ENCODE data around the gene EPC1. TPM values are rescaled to one million over a fixed set of nuclear protein-coding genes. Genes with fewer than 3 reads are reported as not detected.

The EPC1 gene
- total and polyA plus RNA-seq, 10 of the 15 experiments (the other 5 are each of a cell fraction or from before 2014, with no cell fraction given) = 6.8 to 59.2 (median 19.4) TPM

DNA sequence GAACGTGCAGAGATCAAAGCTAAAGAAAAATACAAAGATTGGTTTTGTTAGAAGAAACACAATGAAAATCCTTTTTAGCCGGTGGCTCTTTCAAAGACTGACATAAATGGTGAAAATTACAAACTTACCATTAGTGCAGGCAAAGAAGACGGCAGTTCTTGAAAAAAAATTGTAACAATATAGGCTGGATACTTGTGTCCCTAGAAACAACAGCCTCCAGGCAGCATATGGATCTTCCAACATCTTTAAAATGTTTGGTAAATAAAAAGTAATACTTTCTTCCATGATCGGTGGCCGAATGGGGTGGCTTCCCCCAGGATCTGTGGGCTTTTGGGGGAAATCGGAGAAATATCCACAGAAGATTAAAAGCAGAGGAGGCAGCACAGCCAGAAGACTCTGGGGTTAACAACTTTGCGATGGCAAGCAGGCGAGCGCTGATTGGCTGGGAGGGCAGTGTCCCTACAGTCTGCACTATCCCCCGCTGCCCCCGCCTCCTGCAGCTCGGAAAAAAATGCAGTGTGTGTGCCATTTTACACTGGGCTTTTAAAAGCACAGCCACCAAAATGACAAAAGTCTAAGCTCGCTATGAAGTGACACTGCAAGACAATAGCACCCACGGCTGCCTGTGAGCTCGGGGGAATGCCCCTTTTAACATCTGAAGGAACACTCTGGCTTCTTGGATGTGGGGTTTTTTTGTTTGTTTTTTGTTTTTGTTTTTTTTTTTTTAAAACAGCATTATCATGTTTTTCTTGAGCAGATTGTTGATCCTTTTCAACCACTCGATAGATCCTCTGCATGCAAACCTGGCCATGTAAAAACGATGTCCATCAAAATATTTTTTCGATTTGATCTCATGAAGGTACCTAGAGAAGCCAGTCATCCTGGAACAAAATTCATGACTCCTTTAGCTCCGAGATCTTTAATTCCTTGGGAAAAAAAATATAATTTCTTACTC, 31.7 kb upstream of the EPC1 start (continued):
- TF ChIP-seq MXI1 (IDR thresholded peaks at IDR 0.05; ENCODE audit: low read depth, low read length) (peak; percentile 79; the same call in 1 of the 2 replicates), EP300 (IDR thresholded peaks at IDR 0.05; ENCODE audit: borderline replicate concordance in 1 of 2, control insufficient read depth in 1 of 2, low read depth in 2 of 2, low read length in 2 of 2) (no peak), POLR2AphosphoS5 (IDR thresholded peaks at IDR 0.05; ENCODE audit: low read length) (peak; percentile 73), PRDM15 (CRISPR knock-in tag; IDR thresholded peaks at IDR 0.05) (no peak), CHD4 (IDR thresholded peaks at IDR 0.05) (no peak), SMAD5 (IDR thresholded peaks at IDR 0.05; ENCODE audit: low read depth) (peak; percentile 68; the same call in 1 of the 2 replicates), ATF7 (IDR thresholded peaks at IDR 0.05; ENCODE audit: low read depth) (0 out of 2 replicates have a peak, but pooled peaks have one; percentile 25), SIX5 (IDR thresholded peaks at IDR 0.05; ENCODE audit: low read depth, low read length, severe bottlenecking) (peak; percentile 17), GATAD2B (conservative IDR thresholded peaks at IDR 0.05; ENCODE audit: low read depth) (no peak), NR2F1 (conservative IDR thresholded peaks at IDR 0.05) (no peak), SP1 (IDR thresholded peaks at IDR 0.05; ENCODE audit: low read depth, low read length) (peak; percentile 42), IKZF1 (conservative IDR thresholded peaks at IDR 0.05) (no peak; the same call in 1 of the 2 replicates), IRF4 (IDR thresholded peaks at IDR 0.05; ENCODE audit: low read depth, low read length) (0 out of 2 replicates have a peak, but pooled peaks have one; percentile 16), IKZF2 (IDR thresholded peaks at IDR 0.05) (peak in 1 of 2 experiments; percentile 14; a peak in 1 of 4 replicates), ZNF207 (IDR thresholded peaks at IDR 0.05; ENCODE audit: borderline replicate concordance) (peak; percentile 61; the same call in 1 of the 2 replicates), CUX1 (IDR thresholded peaks at IDR 0.05; ENCODE audit: insufficient replicate concordance, low read depth, low read length) (no peak), RELA (IDR thresholded peaks at IDR 0.05; ENCODE audit: borderline replicate concordance, partially characterized antibody) (peak; percentile 21), RCOR1 (conservative IDR thresholded peaks at IDR 0.05; ENCODE audit: low read depth, low read length) (no peak), TCF7 (IDR thresholded peaks at IDR 0.05; ENCODE audit: borderline replicate concordance) (0 out of 2 replicates have a peak, but pooled peaks have one; percentile 7), CREB1 (IDR thresholded peaks at IDR 0.05; ENCODE audit: low read depth) (peak; percentile 54; the same call in 1 of the 2 replicates)
- TF ChIP-seq, protein P1, sequence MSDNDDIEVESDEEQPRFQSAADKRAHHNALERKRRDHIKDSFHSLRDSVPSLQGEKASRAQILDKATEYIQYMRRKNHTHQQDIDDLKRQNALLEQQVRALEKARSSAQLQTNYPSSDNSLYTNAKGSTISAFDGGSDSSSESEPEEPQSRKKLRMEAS (IDR thresholded peaks at IDR 0.05; ENCODE audit: low read depth, low read length) = peak; percentile 56; the same call in 1 of the 2 replicates

Measured in GM12878 (cell line).